Nasal cavity respiratory epithelium epithelial cell of viscerocranial mucosa (primary cell): ENCODE results near the gene CNST. TPM values are rescaled to one million over a fixed set of nuclear protein-coding genes. Genes with fewer than 3 reads are reported as not detected.

ENCODE experiments used
- total RNA-seq: library from RNA; depleted of rRNA; stranded (reverse); fragments of >200 nt; gene quantifications from 2 replicates; pipeline ENCODE4 v1.2.3, GENCODE V29; 2014

CNST gene, protein sequence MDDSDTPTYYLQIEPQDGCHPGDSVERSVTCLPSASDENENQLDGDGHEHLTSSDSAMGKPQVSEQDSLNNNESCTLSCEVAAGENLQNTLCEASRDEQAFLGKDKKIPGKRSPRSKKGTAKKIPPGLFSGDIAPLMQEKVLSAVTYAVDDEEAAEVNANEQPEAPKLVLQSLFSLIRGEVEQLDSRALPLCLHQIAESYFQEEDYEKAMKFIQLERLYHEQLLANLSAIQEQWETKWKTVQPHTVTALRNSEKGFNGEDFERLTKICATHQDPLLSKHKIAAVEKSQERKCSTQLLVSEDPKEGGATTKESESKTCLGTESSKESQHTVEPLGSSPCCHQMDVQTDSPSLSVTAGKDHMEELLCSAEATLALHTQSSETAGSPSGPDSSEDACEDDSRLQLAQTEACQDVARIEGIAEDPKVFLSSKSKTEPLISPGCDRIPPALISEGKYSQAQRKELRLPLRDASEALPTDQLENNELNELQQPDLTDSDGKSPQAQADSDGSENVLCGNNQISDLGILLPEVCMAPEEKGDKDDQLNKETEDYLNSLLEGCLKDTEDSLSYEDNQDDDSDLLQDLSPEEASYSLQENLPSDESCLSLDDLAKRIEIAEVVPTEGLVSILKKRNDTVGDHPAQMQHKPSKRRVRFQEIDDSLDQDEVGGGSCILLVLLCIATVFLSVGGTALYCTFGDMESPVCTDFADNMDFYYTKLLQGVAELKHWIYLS
- total RNA-seq, result 18.1 and 19.8 TPM in 2 replicates

DNA sequence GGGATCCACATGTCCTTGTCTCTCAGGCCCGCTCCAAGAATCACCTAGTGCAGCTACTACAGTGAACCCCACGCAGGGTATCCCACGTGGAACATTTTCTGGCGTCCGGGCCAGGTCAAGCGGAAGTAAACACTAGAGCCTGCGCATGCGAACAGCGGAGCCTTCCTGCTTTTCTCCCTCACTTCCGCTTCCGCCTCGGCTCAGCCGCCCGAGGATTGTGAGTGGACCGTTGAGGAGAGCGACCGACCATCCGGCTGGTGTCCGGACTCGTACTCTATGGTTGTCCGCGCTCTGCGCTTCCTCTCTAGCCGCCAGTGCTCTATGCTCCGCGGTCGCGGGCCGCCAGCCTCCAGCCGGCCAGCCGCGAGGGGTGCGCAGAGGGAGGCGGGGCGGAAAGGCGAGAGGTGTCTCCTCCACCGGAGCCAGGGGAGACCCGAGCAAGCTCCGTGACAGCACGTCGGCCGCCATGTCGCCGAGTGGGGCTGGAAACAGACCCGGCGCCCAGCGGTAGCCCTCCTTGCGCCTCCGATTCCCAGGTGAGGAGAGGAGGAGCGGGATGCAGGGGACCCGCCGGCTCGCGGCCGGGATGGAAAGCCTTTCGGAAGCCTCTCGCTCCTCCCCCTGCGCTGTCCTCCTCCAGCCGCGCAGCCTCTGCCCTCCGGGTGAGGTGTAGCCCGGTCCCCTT, at the start of gene CNST, which contains the start of gene TFB2M:
TSS of gene CNST (plus strand) at position 329 of the 685 bp plus-strand sequence. CDS start 25,107 bp downstream, outside the sequence.
TSS of gene TFB2M (minus strand) at position 134 of the 685 bp plus-strand sequence. CDS start at position 11, 123 bp downstream.

Other genes starting within 250 kb of the CNST start
- 7.9 and 18.1 TPM in 2 replicates for gene SMYD3, start 59.2 kb upstream of the CNST start, total RNA-seq
- gene TFB2M, start 195 bp upstream of the CNST start, total RNA-seq, result 23.4 and 26.7 TPM in 2 replicates
- gene SCCPDH, start 158.0 kb downstream of the CNST start, total RNA-seq, result 3.4 and 14.2 TPM in 2 replicates